Fibroblast of villous mesenchyme (primary cell): Measurements from ENCODE around the gene ZXDC. TPM values are rescaled to one million over a fixed set of nuclear protein-coding genes. Genes with fewer than 3 reads are reported as not detected.

Experiments
- DNase-seq: peaks from one replicate; pipeline ENCODE4 v3.0.0-alpha.2; 2010; ENCODE audit warnings: low read depth
- H3K4me3 ChIP-seq: 2 replicates; pipeline ENCODE4 v1.5.1; 2011; ENCODE audit warnings: low read depth, mild to moderate bottlenecking, low read length
- CTCF ChIP-seq: IDR thresholded peaks from 2 replicates; pipeline ENCODE4 v1.5.1; 2012; ENCODE audit warnings: low read depth, mild to moderate bottlenecking, low read length; ENCODE audit not compliant: insufficient read depth
- total RNA-seq: library from RNA; depleted of rRNA; stranded (reverse); fragments of >200 nt; gene quantifications from 2 replicates; pipeline ENCODE4 v1.2.3, GENCODE V29; 2012

The ZXDC gene
- total RNA-seq, 1 donor = 17.7 TPM

GRCh38 chr3:126456766-126457388 lies 18.8 kb downstream of the ZXDC start:
- TF ChIP-seq CTCF = no peak
- H3K4me3 ChIP-seq = no peak overlapping the region
- DNase-seq = no peak

- no peak for DNase-seq
- no peak overlapping the region for H3K4me3 ChIP-seq
- TF ChIP-seq CTCF = no peak
These were observed 19.5 kb downstream of the ZXDC start for GRCh38 chr3:126456211-126456610.

- DNase-seq = no peak
These were observed 21.1 kb downstream of the ZXDC start for GRCh38 chr3:126454437-126455198.

GRCh38 chr3:126454025-126454424 lies 21.7 kb downstream of the ZXDC start:
- DNase-seq = no peak
- TF ChIP-seq CTCF = no peak

More at GRCh38 chr3:126454437-126455198, 21.1 kb downstream of the ZXDC start:
- no peak for TF ChIP-seq CTCF
- H3K4me3 ChIP-seq = no peak overlapping the region

GRCh38 chr3:126452213-126452612 lies 23.5 kb downstream of the ZXDC start:
- TF ChIP-seq CTCF = no peak
- DNase-seq = no peak
- no peak overlapping the region for H3K4me3 ChIP-seq

More at GRCh38 chr3:126454025-126454424, 21.7 kb downstream of the ZXDC start:
- H3K4me3 ChIP-seq = no peak overlapping the region

GRCh38 chr3:126451511-126451910 lies 24.2 kb downstream of the ZXDC start:
- no peak for TF ChIP-seq CTCF
- H3K4me3 ChIP-seq = no peak overlapping the region
- DNase-seq = no peak
